Measurements from ENCODE around the gene CES3.
"Not testable (repeated sequence)": the region's sequence is repeated elsewhere in the genome, so short reads cannot be mapped to it uniquely, and the experiment has no call there.

Gene CES3

DNA sequence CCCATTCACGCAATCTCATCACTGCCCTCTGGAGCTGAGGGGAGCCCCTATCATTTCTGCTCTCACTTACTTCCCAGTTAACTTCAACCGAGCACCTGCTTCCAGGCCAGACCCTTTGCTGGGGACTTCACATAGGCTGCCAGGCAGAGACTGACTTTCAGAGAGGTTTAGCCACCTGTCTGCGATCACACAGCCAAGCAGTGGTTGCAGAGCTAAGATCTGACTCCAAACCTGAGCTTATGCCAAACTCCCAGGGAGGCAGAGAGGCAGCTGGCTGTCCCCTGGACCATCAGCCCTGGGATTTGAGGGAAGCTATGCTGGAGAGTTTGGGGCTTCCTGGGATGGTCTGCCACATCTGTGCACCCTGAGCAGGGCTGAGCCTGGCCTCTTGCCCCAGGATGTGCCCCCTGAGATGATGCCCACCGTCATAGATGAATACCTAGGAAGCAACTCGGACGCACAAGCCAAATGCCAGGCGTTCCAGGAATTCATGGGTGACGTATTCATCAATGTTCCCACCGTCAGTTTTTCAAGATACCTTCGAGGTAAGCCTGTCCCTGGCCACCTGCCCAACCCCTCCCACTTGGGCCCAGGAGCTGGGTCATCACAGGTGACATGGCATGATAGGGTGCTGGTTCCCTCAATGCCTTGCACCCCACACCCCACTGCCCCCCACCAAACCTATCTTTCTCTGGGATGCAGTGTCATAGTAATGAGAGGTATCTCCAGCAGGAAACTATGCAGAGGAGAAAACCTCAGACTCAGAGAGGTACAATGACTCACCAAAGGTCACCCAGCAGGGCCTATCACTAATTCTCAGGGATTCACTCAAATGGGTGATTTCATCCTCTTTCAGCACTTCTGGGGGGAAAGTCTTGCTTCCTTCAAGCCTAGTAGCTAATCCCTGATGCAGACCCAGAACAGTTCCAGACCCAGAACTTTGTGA, 10.0 kb downstream of the CES3 start:
- no peak for DNase-seq (ENCODE audit: low read depth)

- no peak for DNase-seq (ENCODE audit: low read depth)
These were observed 11.9 kb downstream of the CES3 start for GRCh38 chr16:66972983-66973382.

DNA sequence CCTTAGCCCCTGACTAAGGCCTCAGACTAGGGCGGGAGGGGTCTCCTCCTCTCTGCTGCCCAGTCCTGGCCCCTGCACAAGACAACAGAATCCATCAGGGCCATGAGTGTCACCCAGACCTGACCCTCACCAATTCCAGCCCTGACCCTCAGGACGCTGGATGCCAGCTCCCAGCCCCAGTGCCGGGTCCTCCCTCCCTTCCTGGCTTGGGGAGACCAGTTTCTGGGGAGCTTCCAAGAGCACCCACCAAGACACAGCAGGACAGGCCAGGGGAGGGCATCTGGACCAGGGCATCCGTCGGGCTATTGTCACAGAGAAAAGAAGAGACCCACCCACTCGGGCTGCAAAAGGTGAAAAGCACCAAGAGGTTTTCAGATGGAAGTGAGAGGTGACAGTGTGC, 12.7 kb downstream of the CES3 start:
- DNase-seq (ENCODE audit: low read depth), result no peak

DNA sequence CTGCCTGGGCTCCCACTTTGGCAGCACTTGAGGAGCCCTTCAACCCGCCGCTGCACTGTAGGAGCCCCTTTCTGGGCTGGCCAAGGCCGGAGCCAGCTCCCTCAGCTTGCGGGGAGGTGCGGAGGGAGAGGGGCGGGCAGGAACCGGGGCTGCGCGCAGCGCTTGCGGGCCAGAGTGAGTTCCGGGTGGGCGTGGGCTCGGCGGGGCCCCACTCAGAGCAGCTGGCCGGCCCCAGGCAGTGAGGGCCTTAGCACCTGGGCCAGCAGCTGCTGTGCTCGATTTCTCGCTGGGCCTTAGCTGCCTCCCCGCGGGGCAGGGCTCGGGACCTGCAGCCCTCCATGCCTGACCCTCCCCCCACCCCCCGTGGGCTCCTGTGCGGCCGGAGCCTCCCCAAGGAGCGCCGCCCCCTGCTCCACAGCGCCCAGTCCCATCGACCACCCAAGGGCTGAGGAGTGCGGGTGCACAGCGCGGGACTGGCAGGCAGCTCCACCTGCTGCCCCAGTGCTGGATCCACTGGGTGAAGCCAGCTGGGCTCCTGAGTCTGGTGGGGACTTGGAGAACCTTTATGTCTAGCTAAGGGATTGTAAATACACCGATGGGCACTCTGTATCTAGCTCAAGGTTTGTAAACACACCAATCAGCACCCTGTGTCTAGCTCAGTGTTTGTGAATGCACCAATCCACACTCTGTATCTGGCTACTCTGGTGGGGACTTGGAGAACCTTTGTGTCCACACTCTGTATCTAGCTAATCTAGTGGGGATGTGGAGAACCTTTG, 13.3 kb downstream of the CES3 start:
- DNase-seq (ENCODE audit: low read depth), result not testable (repeated sequence)

- DNase-seq (ENCODE audit: low read depth), result peak; percentile 13
These were observed 13.8 kb downstream of the CES3 start for GRCh38 chr16:66974932-66975246.

- no peak for DNase-seq (ENCODE audit: low read depth)
These were observed 14.3 kb downstream of the CES3 start for GRCh38 chr16:66975302-66975893.

DNA sequence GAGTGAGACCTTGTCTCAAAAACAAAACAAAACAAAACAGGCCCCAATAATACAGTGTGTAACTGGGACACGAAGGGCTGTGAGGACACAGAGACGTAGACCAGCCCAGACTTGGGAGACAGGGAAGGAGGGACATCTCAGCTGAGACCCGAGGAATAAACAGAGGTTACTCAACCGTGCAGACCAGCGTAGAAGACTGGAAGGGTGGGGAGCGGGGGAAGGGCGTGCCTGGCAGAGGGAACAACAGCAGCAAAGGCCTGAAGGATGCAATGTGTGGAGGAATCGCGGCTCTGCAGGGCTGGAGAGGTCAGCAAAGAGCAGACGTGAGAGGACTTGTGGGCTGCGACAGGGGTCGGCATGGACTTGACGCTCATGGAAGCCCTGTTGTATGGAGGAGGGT, 15.7 kb downstream of the CES3 start:
- DNase-seq (ENCODE audit: low read depth), result no peak

DNA sequence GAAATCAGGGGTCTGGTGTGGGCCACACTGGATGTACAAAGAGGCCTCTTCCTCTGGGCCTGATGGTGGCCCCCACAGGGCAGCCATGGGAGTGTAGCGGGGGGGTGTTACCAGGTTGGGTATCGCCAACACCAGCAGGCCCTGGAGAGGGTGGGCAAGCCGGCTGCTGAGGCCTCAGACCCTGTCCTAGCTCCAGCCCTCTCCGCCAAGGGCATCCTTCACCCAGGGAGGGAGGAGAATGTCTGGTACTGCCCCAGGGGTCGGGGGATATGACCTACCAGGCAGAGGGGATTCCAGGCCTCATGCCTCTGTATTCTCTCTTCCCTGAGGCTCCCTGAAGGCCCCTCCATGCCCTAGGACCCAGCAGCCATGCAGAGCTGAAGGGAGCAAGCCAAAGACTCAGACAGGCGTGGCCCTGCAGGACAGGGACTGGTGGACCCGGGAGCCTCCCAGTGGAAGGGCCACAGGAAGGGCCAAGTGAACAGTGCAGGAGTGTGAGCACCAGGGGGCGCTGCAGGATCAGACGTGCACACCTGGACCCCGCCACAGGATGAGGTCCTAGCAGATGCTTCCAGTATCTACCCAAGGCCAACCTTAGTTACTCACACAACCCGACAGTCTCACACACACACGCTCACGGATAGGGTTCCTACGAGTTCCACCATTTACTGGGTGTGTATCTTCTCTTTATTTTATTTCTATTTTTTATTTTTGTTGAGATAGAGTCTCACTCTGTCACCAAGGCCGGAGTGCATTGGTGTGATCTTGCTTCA, 16.5 kb downstream of the CES3 start:
- DNase-seq (ENCODE audit: low read depth), result peak; percentile 89

GRCh38 chr16:66979011-66979717, 18.1 kb downstream of the CES3 start:
- no peak for DNase-seq (ENCODE audit: low read depth)

DNA sequence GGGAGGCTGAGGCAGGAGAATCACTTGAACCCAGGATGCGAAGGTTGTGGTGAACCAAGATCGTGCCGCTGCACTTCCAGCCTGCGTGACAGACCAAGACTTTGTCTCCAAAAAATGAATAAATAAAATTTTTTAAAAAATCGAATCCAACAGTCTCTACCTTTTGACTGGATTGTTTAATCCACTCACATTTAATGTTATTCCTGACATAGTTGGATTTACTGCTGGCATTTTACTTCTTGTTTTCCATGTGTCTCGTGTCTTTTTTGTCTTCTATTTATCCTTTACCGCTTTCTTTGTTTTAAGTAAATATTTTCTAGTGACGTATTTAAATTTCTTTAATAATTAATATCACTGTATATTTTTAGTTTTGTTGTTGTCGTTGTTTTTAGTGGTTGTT, 22.0 kb downstream of the CES3 start:
- DNase-seq (ENCODE audit: low read depth), result no peak

DNA sequence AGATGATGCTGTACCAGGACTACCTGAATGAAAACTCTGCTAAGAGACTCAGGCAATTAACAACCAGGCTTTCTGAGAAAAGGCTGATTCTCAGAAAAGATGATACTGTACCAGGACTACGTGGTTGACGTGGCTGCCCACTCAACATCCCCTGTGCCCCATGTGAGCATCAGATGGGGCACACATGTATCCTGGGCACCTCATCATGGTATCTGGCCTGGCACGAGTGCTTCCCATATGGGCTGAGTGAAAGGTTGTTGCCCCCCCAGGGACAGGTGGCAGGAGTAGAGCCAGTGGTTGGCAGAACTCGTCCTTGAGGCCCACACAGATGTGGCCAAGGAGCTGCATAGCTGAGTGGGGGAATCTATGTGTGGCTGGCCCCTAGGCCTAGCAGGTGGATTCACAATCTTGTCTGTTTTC, 23.8 kb downstream of the CES3 start:
- no peak for DNase-seq (ENCODE audit: low read depth)

GRCh38 chr16:66986559-66986958, 25.5 kb downstream of the CES3 start:
- DNase-seq (ENCODE audit: low read depth), result no peak

GRCh38 chr16:66988197-66988788, 27.2 kb downstream of the CES3 start, which contains the start of gene CES4A:
Gene CES4A, plus strand, starts transcription at chr16:66988589. Its CDS starts 184 bp downstream, at chr16:66988773.
- no peak for DNase-seq (ENCODE audit: low read depth)

DNA sequence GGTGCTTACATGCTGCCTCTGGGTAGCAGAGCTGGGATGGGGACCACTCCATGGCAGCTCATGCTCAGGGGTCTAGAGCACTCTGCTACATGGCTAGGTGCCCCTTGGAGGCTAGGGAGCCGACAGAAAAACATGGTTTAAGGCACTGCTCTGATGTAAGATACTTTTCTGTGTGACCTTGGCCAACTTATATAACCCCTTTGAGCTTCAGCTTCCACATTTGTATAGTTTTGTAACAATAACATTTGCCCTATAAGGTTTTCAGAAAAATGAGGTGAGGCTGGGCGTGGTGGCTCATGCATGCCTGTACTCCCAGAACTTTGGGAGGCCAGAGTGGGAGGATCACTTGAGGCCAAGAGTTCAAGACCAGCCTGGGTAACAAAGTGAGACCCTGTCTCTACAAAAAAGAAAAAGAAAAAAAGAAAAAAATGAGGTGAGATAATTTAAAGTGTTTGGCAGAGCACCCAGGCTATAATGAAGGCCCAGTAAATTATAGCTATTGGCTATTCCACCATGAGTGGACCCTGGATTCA, 30.5 kb downstream of the CES3 start:
- DNase-seq (ENCODE audit: low read depth), result no peak

- not testable (repeated sequence) for DNase-seq (ENCODE audit: low read depth)
These were observed 32.5 kb downstream of the CES3 start for GRCh38 chr16:66993558-66993957.

DNA sequence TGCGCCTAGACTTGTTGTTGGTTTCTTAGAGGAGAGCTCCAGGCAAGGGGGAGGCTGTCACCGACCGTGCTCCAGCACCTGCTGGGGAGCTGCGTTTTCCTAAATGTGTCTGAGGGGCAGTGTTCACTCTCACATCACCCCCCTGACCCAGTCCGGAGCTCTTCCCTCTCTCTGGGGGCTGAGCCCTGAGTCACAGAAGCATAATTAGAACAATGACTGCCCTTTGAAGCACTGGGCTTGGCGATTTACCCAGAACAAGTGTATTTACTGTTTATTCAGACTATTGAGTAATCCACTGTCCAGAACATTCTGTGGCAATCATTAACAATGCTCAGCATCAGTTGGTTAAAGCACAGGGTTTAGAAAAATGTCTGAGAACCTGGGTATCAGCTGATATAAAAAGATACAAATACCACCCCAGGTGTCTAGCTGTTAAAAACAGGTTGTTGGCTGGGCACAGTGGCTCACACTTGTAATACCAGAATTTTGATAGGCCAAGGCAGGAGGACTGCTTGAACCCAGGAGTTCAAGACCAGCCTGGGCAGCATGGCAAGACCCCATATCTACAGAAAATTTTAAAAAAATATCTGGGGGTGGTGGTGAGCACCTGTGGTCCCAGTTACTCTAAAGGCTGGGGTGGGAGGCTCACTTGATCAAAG, 35.4 kb downstream of the CES3 start:
- no peak for DNase-seq (ENCODE audit: low read depth)

DNA sequence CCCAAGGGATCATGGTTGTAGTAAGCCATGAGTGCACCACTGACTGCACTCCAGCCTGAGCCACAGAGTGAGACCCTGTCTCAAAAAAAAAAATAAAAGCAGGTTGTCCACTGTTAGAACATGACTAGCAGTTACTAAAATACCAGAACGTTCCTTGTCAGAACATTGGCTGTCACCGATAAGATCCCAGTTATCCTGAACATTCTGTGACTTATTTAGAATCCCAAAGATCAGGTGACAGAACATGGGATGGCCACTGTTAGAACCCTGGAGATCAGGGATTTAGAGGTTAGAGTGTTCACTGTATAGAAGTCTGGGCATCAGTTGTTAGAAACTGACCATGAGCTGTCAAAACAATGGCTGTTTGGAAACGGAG, 35.9 kb downstream of the CES3 start:
- DNase-seq (ENCODE audit: low read depth), result no peak

DNA sequence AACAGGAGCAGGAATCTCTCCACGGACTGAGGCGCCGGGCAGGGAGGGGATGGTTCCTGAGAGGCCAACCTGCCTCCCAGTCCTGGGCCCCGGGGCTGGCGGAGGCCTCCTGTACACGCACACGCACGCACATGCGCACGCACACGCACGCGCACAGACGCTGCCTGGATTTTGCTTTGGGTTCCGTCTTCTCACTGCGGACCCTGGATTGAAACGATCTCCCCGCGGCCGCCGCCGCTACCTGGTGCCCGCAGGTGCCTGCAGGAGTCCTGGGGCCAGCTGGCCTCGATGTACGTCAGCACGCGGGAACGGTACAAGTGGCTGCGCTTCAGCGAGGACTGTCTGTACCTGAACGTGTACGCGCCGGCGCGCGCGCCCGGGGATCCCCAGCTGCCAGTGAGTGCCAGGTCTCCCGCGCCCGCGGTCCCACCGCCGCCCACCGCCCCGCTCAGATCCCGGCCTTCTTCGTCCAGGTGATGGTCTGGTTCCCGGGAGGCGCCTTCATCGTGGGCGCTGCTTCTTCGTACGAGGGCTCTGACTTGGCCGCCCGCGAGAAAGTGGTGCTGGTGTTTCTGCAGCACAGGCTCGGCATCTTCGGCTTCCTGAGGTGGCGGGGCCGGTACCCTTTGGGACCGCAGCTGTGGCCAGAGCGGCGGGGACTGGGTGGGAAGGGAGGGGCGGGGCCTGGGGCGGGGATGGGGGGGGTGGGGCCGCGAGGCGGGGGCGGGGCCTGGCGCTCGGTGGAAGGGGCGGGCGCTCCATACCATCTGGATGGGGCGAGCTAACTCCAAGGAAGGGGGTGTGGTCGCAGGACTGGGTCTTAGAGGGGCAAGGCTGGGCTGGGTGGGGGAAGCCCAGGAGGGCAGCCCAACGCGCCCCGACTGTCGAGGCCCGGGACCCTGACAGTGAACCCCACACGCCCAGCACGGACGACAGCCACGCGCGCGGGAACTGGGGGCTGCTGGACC, 39.6 kb downstream of the CES3 start:
- peak; percentile 12 for DNase-seq (ENCODE audit: low read depth)

DNA sequence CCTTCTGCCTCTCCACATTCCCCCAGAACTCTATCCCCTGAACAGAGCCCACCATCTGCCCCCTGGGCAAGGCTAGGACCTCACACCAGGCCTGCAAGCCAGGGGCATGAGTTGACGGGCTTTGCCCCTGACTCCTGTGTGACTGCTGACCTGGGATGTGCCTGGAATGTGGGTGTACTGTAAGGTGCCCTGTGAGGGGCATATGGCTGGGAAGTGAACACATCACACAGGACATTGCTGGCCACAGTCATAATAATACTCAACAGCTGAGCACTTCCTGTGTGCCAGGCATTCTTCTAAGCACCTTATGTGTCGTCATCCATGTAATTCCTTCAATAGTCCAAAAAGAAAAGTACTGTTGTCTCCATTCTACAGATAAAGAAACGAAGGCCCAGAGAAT, 40.7 kb downstream of the CES3 start:
- DNase-seq (ENCODE audit: low read depth), result no peak
